CD4-positive, alpha-beta T cell treated with Interleukin-4 for 4 hours (primary cell): ENCODE measurements around the gene WDR90.
"Not testable (repeated sequence)": the region's sequence is repeated elsewhere in the genome, so short reads cannot be mapped to it uniquely, and the experiment has no call there.

Experiments used
- DNase-seq: peaks from one replicate; pipeline ENCODE4 v3.0.0-alpha.2; 2020

WDR90 gene

GRCh38 chr16:677316-678190 lies 28.4 kb downstream of the WDR90 start:
- no peak for DNase-seq

- DNase-seq, result no peak
These were observed 29.2 kb downstream of the WDR90 start for GRCh38 chr16:678209-678857.

- DNase-seq, result peak; percentile 18
These were observed 30.0 kb downstream of the WDR90 start for GRCh38 chr16:678858-679813.

GRCh38 chr16:679814-680624 lies 30.9 kb downstream of the WDR90 start, which contains the start of gene STUB1:
STUB1 (plus strand) TSS chr16:680410; CDS start chr16:680526, 116 bp downstream.
- peak; percentile 79 for DNase-seq

GRCh38 chr16:680625-680945 lies 31.4 kb downstream of the WDR90 start:
- DNase-seq, result no peak

- no peak for DNase-seq
These were observed 32.0 kb downstream of the WDR90 start for GRCh38 chr16:680967-681745.

- no peak for DNase-seq
These were observed 32.7 kb downstream of the WDR90 start for GRCh38 chr16:681746-682427.

GRCh38 chr16:682493-683395 lies 33.6 kb downstream of the WDR90 start:
- no peak for DNase-seq

- DNase-seq, result no peak
These were observed 34.4 kb downstream of the WDR90 start for GRCh38 chr16:683396-684070.

GRCh38 chr16:684071-684794 lies 35.1 kb downstream of the WDR90 start, which contains the start of gene JMJD8:
JMJD8 (minus strand) TSS chr16:684334; CDS start chr16:684319, 15 bp downstream.
- peak; percentile 97 for DNase-seq

- no peak for DNase-seq
These were observed 36.0 kb downstream of the WDR90 start for GRCh38 chr16:684961-685696.

GRCh38 chr16:685967-686366 lies 36.8 kb downstream of the WDR90 start:
- DNase-seq, result no peak

- DNase-seq, result no peak
These were observed 37.5 kb downstream of the WDR90 start for GRCh38 chr16:686459-687260.

GRCh38 chr16:687499-687898 lies 38.3 kb downstream of the WDR90 start:
- DNase-seq, result no peak

- no peak for DNase-seq
These were observed 40.2 kb downstream of the WDR90 start for GRCh38 chr16:689175-689897.

GRCh38 chr16:691242-691641 lies 42.1 kb downstream of the WDR90 start:
- not testable (repeated sequence) for DNase-seq
